PC-9 (cell line): Measurements from ENCODE around the gene NUFIP2.

ENCODE experiments used
- EZH2 ChIP-seq: fragments of 200-600 bp; sonication (generic); IDR thresholded peaks from 2 replicates; pipeline ENCODE4 v1.8.0; 2017; ENCODE audit warnings: antibody characterized with exemption, low read depth
- TF ChIP-seq, protein P1 (sequence below): fragments of 200-600 bp; sonication (generic); conservative IDR thresholded peaks from 2 replicates; pipeline ENCODE4 v1.6.1; 2017; ENCODE audit warnings: mixed run types, antibody characterized with exemption, mild to moderate bottlenecking, moderate library complexity

DNA sequence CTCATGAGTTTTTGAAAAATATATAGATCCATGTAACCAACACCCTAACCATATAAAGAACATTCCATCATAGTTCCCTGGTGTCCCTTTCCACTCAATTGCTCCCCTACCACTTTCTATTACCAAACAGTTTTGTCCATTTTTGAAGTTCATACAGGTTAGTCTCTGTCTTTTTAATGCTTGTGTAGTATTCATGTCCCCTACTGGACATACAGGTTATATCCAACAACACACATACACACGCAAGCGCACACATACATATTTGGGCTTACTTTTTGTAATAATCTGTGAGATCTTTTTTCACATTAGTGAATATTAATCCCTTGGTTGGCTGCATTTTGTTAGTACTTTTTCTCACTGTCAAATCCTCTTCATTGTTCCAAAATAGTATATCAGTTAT lies 40.9 kb downstream of the NUFIP2 start:
- TF ChIP-seq, protein P1, sequence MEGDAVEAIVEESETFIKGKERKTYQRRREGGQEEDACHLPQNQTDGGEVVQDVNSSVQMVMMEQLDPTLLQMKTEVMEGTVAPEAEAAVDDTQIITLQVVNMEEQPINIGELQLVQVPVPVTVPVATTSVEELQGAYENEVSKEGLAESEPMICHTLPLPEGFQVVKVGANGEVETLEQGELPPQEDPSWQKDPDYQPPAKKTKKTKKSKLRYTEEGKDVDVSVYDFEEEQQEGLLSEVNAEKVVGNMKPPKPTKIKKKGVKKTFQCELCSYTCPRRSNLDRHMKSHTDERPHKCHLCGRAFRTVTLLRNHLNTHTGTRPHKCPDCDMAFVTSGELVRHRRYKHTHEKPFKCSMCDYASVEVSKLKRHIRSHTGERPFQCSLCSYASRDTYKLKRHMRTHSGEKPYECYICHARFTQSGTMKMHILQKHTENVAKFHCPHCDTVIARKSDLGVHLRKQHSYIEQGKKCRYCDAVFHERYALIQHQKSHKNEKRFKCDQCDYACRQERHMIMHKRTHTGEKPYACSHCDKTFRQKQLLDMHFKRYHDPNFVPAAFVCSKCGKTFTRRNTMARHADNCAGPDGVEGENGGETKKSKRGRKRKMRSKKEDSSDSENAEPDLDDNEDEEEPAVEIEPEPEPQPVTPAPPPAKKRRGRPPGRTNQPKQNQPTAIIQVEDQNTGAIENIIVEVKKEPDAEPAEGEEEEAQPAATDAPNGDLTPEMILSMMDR, result no peak
- no peak for TF ChIP-seq EZH2
